Activated CD8-positive, alpha-beta memory T cell treated with anti-CD3 and anti-CD28 coated beads, Interleukin-2, amount 50 U/mL, for 48 hours (primary cell): ENCODE measurements around the gene PLXNB3.
A peak's percentile ranks its signal among the peaks of the same experiment; 100 is the strongest.

Experiments used
- DNase-seq: peaks from one replicate; pipeline ENCODE4 v3.0.0-alpha.2; 2020

The PLXNB3 gene

GRCh38 chrX:153762626-153763173 lies 1.3 kb upstream of the PLXNB3 start:
- DNase-seq, result peak; percentile 34

GRCh38 chrX:153763298-153763932 lies 634 bp upstream of the PLXNB3 start:
- peak; percentile 40 for DNase-seq

- DNase-seq, result no peak
Measured at GRCh38 chrX:153764786-153765137, 713 bp downstream of the PLXNB3 start.

- peak; percentile 42 for DNase-seq
Measured at GRCh38 chrX:153765138-153766079, 1.4 kb downstream of the PLXNB3 start.

GRCh38 chrX:153766098-153766817 lies 2.2 kb downstream of the PLXNB3 start:
- DNase-seq, result peak; percentile 60

GRCh38 chrX:153766871-153767673 lies 3.0 kb downstream of the PLXNB3 start:
- DNase-seq, result peak; percentile 46

- peak; percentile 20 for DNase-seq
Measured at GRCh38 chrX:153767674-153768055, 3.6 kb downstream of the PLXNB3 start.

- peak; percentile 48 for DNase-seq
Measured at GRCh38 chrX:153768311-153769157, 4.5 kb downstream of the PLXNB3 start.

GRCh38 chrX:153769158-153769864 lies 5.3 kb downstream of the PLXNB3 start:
- DNase-seq, result peak; percentile 36

- peak; percentile 20 for DNase-seq
Measured at GRCh38 chrX:153769865-153770600, 6.0 kb downstream of the PLXNB3 start.

- DNase-seq, result no peak
Measured at GRCh38 chrX:153770601-153771414, 6.8 kb downstream of the PLXNB3 start.

- DNase-seq, result peak; percentile 30
Measured at GRCh38 chrX:153771415-153772315, 7.6 kb downstream of the PLXNB3 start.

GRCh38 chrX:153772316-153773217 lies 8.5 kb downstream of the PLXNB3 start:
- no peak for DNase-seq

GRCh38 chrX:153773218-153773611 lies 9.2 kb downstream of the PLXNB3 start:
- no peak for DNase-seq

GRCh38 chrX:153773741-153774575 lies 9.9 kb downstream of the PLXNB3 start:
- DNase-seq, result no peak
